ENCODE measurements around the gene ZNF619. TPM values are rescaled to one million over a fixed set of nuclear protein-coding genes. Genes with fewer than 3 reads are reported as not detected.

The ZNF619 gene
- total RNA-seq, 2 donors from 2014 or later: 6.9 to 8.8 TPM

GRCh38 chr3:40463579-40463978 lies 13.3 kb upstream of the ZNF619 start:
- 94% methylated on average over 2 of the region's 2 CpGs for WGBS
- Histone ChIP-seq H3K27ac (no peak overlapping the region), H3K9me3 (no peaks in the 10 kb centered on the region), H3K36me3 (peaks cover 7 to 26% of the 10 kb centered on the region in 2 donors), H3K27me3 (replicated peaks; ENCODE audit: insufficient read depth) (no peaks in the 10 kb centered on the region), H3K4me1 (replicated peaks) (no peaks in the 10 kb centered on the region), H3K4me3 (no peak overlapping the region)
- no peak for TF ChIP-seq CTCF (IDR thresholded peaks at IDR 0.05)
- no peak for TF ChIP-seq POLR2A (IDR thresholded peaks at IDR 0.05)
- no peak for TF ChIP-seq POLR2AphosphoS5 (IDR thresholded peaks at IDR 0.05)
- DNase-seq (ENCODE audit: low spot score): no peak
- intact Hi-C loops (cut with DNase I): no loop called here

GRCh38 chr3:40464339-40465110 lies 12.4 kb upstream of the ZNF619 start:
- H3K4me1 ChIP-seq (replicated peaks): no peaks in the 10 kb centered on the region
- H3K4me3 ChIP-seq: no peak overlapping the region

GRCh38 chr3:40465111-40465407 lies 11.9 kb upstream of the ZNF619 start:
- 80% methylated on average over 4 of the region's 4 CpGs for WGBS
- TF ChIP-seq CTCF (IDR thresholded peaks at IDR 0.05) (no peak), POLR2AphosphoS5 (IDR thresholded peaks at IDR 0.05) (no peak), POLR2A (IDR thresholded peaks at IDR 0.05) (no peak)
- no peaks in the 10 kb centered on the region for H3K27me3 ChIP-seq (replicated peaks; ENCODE audit: insufficient read depth)
- H3K4me3 ChIP-seq: no peak overlapping the region
- H3K36me3 ChIP-seq: peaks cover 7 to 18% of the 10 kb centered on the region in 2 donors
- H3K27ac ChIP-seq: no peak overlapping the region
- H3K4me1 ChIP-seq (replicated peaks): no peaks in the 10 kb centered on the region
- intact Hi-C loops (cut with DNase I): no loop called here
- DNase-seq (ENCODE audit: low spot score): no peak
- H3K9me3 ChIP-seq: no peaks in the 10 kb centered on the region

More at GRCh38 chr3:40464339-40465110, 12.4 kb upstream of the ZNF619 start:
- intact Hi-C loops (cut with DNase I): no loop called here
- TF ChIP-seq CTCF (IDR thresholded peaks at IDR 0.05) (no peak), POLR2AphosphoS5 (IDR thresholded peaks at IDR 0.05) (no peak), POLR2A (IDR thresholded peaks at IDR 0.05) (no peak)
- no peaks in the 10 kb centered on the region for H3K9me3 ChIP-seq
- no peak overlapping the region for H3K27ac ChIP-seq
- peaks cover 7 to 18% of the 10 kb centered on the region in 2 donors for H3K36me3 ChIP-seq
- no peak for DNase-seq (ENCODE audit: low spot score)
- WGBS: 61% methylated on average over 9 of the region's 9 CpGs
- no peaks in the 10 kb centered on the region for H3K27me3 ChIP-seq (replicated peaks; ENCODE audit: insufficient read depth)

GRCh38 chr3:40465456-40465855 lies 11.5 kb upstream of the ZNF619 start:
- Histone ChIP-seq H3K36me3 (peaks cover 7 to 18% of the 10 kb centered on the region in 2 donors), H3K4me1 (replicated peaks) (no peaks in the 10 kb centered on the region), H3K27ac (no peak overlapping the region), H3K27me3 (replicated peaks; ENCODE audit: insufficient read depth) (no peaks in the 10 kb centered on the region), H3K9me3 (no peaks in the 10 kb centered on the region), H3K4me3 (no peak overlapping the region)
- 85% methylated on average over 2 of the region's 2 CpGs for WGBS
- intact Hi-C loops (cut with DNase I): no loop called here
- TF ChIP-seq CTCF (IDR thresholded peaks at IDR 0.05) (no peak), POLR2A (IDR thresholded peaks at IDR 0.05) (no peak), POLR2AphosphoS5 (IDR thresholded peaks at IDR 0.05) (no peak)
- no peak for DNase-seq (ENCODE audit: low spot score)

- TF ChIP-seq POLR2AphosphoS5 (IDR thresholded peaks at IDR 0.05) (no peak), CTCF (IDR thresholded peaks at IDR 0.05) (no peak), POLR2A (IDR thresholded peaks at IDR 0.05) (no peak)
- Histone ChIP-seq H3K4me3 (no peak overlapping the region), H3K36me3 (peaks cover 3 to 11% of the 10 kb centered on the region in 2 donors), H3K9me3 (no peaks in the 10 kb centered on the region), H3K27ac (no peak overlapping the region), H3K27me3 (replicated peaks; ENCODE audit: insufficient read depth) (no peaks in the 10 kb centered on the region), H3K4me1 (replicated peaks) (no peaks in the 10 kb centered on the region)
- 53% methylated on average over 4 of the region's 4 CpGs for WGBS
- intact Hi-C loops (cut with DNase I): no loop called here
- DNase-seq (ENCODE audit: low spot score): no peak
These were observed 8.9 kb upstream of the ZNF619 start for GRCh38 chr3:40468018-40468417.

Measured in prostate gland (tissue), 2 donors.